Activated CD4-positive, alpha-beta T cell treated with anti-CD3 and anti-CD28 coated beads for 1 hour (primary cell): Measurements from ENCODE around the gene CERS3.
"Not testable (repeated sequence)": the region's sequence is repeated elsewhere in the genome, so short reads cannot be mapped to it uniquely, and the experiment has no call there.

Experiments
- DNase-seq: peaks from one replicate; pipeline ENCODE4 v3.0.0-alpha.2; 2020

CERS3 gene

DNA sequence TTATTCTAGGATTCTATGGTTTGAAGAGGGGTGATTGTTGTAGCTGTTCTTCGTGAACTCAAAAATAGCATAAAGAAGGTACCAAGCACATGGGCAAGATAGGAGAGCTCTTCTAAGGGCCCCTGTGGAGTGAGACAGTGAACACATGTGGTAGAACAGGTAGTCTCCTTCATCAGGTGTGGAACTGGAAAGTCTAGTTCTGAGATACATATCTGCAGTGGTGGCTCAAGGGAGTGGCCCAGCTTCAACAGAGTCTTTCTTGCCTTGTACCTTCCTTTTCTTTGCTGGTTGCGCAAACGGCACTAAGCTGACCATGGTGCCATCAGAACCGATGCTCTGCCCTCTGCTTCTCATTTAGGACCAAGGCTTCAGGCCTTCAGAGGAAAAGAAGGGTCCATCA is 65.2 kb downstream of the CERS3 start:
- no peak for DNase-seq

DNA sequence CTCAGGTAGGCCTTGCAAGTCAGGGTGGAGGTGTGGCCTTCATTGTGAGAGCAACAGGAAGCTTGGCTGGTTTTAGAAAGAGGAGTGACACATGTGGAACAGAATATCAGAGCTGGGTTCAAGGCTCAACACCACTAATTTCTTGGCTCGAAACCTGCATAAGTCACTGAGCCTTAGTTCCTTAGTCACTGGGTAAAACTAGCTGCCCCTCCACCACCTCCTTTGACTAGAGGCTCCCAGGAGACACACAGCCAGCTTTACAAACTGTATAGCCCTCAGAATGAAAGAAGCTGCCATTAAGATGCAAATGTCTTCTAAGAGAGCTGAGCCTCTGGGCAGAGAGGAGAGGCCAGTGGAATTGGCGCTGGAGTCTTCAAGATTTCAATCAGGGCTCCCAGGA is 67.7 kb downstream of the CERS3 start:
- no peak for DNase-seq

DNA sequence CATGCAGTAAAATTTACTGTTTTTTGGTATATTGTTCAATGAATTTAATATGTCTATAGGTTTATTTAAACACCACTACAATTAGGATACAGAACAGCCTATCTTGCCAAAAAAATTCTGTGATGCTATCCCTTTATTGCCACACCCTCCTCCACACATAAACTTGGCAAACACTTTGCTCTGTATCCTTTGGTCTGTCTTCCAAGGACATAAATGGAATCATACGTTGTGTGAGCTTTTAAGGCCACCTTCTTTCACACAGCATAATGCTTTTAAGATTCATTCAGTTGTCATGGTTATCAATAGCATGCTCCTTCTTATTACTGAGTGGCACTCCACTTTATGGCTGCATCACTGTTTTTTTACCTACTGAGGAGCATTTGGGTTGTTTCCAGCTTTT is 71.5 kb downstream of the CERS3 start:
- no peak for DNase-seq

DNA sequence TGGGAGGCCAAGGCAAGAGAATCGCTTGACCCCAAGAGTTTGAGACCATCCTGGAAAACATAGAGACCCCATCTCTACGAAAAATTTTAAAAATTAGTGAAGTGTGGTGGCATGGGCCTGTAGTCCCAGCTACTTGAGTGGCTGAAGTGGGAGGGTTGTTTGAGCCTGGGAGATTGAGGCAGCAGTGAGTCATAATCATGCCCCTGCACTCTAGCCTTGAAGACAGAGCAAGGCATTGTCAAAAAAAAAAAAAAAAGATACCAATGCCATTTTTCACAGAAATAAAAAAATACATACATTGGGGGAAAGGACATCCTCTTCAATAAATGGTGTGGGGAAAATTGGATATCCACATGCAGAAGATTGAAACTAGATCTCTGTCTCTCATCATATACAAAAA is 74.6 kb downstream of the CERS3 start:
- no peak for DNase-seq

- no peak for DNase-seq
Observed at GRCh38 chr15:100448481-100448880, 80.3 kb downstream of the CERS3 start.

DNA sequence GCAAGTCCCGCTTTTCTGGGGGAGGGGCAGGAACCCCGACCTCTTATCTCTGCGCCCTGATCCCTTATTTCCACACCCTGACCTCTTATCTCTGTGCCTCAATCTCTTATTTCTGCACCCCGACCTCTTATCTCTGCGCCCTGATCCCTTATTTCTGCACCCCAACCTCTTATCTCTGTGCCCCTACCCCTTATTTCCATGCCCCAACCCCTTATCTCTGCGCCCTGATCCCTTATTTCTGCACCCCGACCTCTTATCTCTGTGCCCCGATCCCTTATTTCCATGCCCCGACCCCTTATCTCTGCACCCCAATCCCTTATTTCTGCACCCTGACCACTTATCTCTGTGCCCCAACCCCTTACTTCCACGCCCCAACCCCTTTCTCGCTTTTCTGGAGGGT is 87.7 kb downstream of the CERS3 start:
- not testable (repeated sequence) for DNase-seq

- DNase-seq: no peak
Observed at GRCh38 chr15:100439514-100439913, 89.2 kb downstream of the CERS3 start.

GRCh38 chr15:100438570-100438969 is 90.2 kb downstream of the CERS3 start:
- DNase-seq: peak; percentile 11

- DNase-seq: no peak
Observed at GRCh38 chr15:100437261-100437660, 91.5 kb downstream of the CERS3 start.

- DNase-seq: no peak
Observed at GRCh38 chr15:100434561-100434960, 94.2 kb downstream of the CERS3 start.

- no peak for DNase-seq
Observed at GRCh38 chr15:100434038-100434437, 94.7 kb downstream of the CERS3 start.

DNA sequence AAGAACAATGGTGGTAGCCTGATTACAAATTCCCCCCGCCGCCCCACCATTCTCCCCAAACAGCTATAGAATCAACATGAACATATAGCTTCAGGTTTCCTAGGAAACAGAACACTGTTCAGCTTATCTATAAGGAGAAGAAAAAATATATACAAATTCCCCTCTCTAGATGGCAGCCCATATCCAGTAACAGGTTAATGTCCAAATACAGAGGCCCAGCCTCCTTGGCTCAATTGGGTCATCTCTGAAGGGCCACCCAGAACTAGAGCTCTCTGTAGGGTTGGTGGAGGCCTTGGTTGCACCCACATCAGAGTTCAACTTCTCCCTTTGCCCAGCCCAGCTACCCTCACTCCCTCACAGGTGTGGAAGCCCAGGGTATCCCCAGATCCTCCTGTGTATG is 95.4 kb downstream of the CERS3 start:
- no peak for DNase-seq

GRCh38 chr15:100430411-100430810 is 98.3 kb downstream of the CERS3 start:
- no peak for DNase-seq

DNA sequence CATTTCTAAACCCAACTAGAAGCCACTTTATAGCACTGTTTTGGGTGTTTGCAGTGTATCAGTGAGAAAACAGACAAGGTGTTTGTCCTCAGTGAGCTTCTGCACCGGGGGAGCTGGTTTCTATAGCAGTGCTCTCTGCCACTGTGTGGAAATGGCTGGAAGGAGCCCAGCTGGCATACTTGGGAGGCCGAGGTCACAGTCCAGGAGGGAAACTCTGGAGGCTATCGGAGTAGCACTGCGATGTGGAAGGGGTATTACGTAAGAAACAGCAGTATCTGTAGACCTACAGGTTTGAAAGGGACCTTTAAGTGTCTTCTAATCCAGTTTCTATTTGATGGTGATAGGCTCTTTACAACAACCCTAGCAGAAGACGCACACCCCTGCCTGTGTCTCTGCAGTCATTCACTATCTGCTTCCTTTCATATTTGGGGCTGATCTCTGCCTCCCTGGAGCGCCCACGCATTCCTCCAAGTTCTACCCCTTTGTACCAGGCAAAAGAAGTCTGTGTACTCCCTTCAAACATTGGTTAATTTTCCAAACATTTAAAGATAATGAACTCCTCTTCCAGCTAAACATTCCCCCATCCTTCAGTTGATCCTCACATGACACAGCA is 99.5 kb downstream of the CERS3 start:
- no peak for DNase-seq

DNA sequence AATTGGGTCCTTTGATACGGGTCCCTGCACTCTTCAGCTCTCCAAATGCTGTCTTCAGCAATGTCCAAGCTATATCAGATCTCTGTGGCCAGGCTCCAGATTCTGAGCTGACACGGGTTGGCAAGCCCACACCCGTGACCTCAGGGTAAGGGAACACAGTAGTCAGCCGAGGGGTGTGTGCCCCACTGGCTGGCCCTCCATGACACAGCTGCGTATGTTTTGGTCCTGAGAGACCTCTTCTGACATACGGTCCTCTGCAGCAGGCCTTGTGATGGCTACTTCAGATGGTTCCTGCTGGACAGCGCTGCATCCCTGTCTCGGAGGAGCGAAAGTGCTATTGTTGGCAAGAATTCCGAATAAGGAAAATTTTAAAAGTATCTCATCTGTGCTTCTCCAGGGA is 101.8 kb downstream of the CERS3 start:
- DNase-seq: no peak

DNA sequence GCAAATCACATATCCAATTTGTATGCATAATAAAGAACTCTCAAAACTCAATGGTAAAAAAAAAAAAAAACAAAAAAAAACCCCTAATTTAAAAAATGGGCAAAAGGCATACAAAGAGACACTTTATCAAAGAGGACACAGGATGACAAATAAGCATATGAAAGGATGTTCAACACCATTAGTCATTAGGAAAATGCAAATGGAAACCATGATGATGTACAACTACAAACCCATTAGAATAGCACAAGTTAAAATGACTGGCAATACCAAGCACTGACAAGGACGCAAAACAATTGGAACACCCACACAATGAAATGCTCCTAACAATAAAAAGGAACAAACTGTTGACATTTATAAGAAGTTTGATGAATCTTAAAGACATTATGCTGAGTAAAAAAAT is 123.6 kb downstream of the CERS3 start:
- DNase-seq: no peak

GRCh38 chr15:100400996-100401395 is 127.8 kb downstream of the CERS3 start:
- no peak for DNase-seq

GRCh38 chr15:100394736-100395440 is 133.9 kb downstream of the CERS3 start:
- no peak for DNase-seq

GRCh38 chr15:100393008-100393407 is 135.7 kb downstream of the CERS3 start:
- DNase-seq: no peak

DNA sequence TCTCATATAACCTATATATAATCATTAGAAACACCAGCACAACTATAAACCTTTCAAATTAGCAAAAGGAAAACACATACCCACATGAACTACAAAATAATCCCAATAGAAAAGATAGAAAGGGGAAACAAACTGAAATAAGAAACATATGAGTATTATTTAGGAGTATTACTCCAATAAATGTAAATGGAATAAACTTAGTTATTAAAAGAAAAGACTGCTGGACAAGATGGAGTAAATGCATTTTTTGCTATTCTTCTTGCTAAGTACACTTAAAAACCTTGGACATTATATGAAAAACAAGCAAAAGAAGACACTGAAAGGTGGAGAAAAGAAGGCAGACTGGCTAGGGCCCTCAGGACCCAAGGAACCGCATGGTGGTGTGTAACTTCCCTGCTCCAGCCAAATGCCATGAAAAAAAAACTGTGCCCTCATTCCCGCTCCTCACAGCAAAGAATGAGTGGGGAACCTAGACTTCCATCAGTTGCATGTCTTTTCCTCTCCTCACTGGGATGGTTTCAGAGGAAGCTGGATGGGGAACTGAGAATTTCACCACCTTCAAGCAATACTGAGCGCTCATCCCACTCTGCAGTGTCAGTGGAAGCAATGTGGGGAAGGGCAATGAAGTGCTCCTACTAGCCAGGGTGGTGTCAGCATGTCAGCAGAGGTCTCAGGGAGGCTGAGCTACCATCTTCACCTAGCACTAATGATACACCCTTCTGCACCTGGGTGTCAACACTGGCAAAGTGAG is 143.3 kb downstream of the CERS3 start:
- DNase-seq: no peak

DNA sequence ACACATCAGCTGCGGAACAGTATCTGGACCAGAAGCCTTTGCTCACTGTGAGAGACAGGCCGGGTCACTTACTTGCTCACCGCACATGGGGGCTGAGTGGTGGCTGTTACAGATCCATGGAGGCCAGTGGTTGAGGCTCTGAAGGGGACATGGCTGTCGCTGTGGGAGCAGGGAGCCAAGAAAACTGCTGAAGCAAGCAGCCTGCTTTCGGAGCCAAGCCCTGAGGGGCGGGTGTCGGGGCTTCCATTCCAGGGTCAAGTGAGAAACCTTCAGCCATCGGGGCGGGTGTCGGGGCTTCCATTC is 144.7 kb downstream of the CERS3 start:
- DNase-seq: no peak

DNA sequence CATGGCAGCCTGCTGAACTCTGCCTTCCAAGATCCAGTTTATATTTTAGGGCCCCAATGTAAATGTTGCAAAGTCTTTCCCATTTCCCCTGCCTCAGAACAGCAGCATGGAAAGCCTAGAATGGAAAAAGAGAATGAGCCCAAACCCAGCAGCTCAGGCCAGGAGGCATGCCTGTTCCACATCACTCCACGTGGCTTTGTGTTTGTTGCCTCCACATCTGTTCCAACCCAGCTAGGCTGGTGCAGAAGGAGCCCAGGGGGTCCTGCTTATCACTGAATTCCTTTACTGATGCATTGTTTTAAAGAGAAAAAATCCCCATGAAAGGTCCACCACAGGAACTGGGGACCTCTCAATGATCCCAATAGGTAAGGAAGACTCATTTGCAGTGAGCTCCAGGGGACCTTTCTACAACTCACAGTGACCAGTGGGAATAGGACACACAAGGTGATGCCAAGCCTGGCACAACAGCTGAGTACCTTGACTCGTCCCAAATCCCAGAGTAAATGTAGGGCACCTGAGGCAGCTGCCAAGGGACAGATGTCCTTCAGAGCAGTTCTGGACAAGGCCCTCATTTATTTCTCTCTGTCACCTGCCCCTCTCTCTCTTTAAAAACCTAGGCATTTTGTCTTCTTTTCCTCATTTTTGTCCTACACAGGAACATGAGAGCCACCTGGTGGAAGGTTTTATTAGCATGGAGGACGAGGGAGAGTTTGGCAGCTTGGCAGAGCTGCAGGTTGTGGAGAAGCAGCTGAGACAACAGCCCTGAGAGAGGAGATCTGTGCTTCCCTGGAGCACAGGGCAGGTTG is 145.2 kb downstream of the CERS3 start:
- no peak for DNase-seq

DNA sequence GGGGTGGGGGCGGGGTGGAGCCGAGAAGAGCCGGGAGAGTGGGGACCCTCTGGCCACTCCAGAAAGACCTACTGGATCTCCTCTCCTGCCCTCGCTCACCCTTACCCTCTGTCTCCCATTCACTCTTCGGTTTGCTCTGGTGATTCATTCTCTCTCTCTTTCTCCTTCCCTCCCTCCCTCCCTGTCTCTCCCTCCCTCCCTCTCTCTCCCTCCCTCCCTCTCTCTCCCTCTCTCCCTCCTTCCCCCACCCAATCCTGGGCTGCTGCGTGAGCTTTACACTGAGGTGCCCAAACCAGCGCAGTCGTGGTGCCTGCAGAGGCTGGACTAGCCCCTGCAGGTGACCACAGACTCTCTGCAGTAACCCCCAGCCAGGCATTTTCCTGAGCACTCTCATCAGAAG is 154.8 kb downstream of the CERS3 start:
- no peak for DNase-seq
